Stimulated activated naive CD8-positive, alpha-beta T cell treated with anti-CD3 and anti-CD28 coated beads, Interleukin-15, Interleukin-2, amounts not matched to agents 100 U/mL and 50 U/mL, for 24 hours (primary cell): ENCODE results near the gene SHISAL1.

Experiments used
- ATAC-seq: fragments of 150-1000 bp; cut with Tn5 transposase; one replicate; pipeline ENCODE4 v1.10.0; 2021
- DNase-seq: peaks from one replicate; pipeline ENCODE4 v3.0.0; 2021

The SHISAL1 gene

DNA sequence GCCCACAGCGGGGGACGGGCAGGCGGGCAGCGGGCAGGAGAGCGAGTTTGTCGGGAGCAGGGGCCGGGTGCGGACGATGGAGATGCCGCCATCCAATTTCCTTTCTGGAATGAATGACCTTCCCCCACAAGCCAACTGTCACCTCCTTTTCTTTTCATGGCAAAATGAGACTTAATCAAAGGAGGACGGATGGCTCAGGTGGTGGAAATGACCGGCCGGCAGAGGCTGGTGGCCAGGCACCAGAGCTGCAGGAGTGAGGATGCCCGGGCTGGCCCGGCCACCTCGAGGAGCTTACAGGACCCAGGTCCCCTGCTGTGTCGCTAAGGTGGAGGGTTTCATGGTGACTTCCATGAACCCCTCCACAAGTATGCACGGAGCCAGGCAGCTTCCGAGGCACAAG, 11.7 kb downstream of the SHISAL1 start:
- no peak for ATAC-seq
- no peak for DNase-seq

- DNase-seq = no peak
- no peak for ATAC-seq
Observed at GRCh38 chr22:44299124-44299523, 13.6 kb downstream of the SHISAL1 start.

- DNase-seq = no peak
- no peak for ATAC-seq
Observed at GRCh38 chr22:44298406-44299091, 14.2 kb downstream of the SHISAL1 start.

DNA sequence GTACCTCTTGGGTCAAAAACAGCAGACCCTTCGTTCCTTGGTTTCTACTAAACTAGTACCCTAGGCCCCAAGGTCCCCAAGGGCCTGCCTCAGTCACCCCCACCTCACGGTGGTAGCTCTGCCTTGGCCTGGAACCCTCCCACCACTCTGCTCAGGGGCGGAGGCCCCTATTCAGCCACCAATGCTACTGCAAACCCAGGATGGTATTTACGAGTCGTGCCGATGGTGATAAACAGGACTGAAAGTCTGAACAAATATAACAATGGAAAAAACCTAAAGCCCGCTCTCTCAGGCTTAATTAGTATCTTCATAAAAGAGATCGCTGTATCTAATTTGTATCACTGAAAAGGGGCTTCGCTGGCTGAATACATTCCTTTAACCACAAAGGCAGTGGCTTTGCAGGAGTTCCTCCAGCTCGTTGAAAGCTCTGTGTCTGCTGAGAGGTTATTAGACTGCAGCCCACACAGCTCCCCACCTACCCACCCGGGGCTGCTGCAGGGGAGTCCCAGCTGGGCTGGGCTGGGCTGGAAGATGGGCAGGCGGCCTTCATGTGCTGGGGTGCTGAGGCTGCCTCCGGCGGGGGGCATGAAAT, 15.2 kb downstream of the SHISAL1 start:
- no peak for ATAC-seq
- no peak for DNase-seq

- DNase-seq (no peak), ATAC-seq (no peak)
Observed at GRCh38 chr22:44295406-44295805, 17.3 kb downstream of the SHISAL1 start.

- ATAC-seq (no peak), DNase-seq (no peak)
Observed at GRCh38 chr22:44293876-44294275, 18.9 kb downstream of the SHISAL1 start.

DNA sequence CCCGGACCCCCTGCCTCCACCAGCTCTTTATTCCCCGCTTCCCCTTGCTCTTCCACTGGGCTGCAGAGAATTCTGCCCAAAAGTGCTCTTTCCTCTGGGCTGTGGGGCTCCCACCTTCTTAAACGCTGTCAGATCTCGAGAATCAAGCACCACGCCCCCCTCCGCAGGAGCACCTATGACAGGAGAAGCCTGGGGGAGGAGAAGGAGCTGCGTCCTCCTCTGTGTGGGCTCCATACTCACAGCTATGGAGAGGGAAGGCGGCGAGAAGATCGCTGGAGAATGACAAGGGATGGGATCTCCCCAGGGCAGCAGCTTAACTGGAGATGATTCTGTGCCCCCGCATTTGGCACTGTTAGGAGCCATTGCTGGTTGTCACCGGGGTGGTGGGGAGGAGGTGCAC, 19.7 kb downstream of the SHISAL1 start:
- ATAC-seq = no peak

DNA sequence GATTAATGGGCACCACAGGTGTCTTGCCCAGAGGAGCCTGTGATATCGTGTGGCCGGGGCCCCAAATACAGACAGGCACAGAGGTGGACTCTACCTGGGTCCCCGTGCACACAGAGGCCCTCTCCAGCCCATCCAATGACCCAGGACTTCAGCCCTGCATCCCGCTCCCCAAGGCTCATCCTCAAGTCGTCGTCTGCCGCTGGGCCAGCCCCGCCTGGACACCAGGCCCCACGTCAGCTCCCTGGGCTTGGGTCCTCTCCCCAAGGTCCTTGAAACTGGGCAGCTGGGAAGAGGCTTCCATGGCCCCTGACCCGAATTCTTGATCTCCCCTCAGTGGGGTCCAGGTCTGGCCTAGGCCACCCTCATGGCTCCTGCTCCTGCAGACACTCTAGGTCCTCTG, 20.2 kb downstream of the SHISAL1 start:
- no peak for DNase-seq
- no peak for ATAC-seq

More for the DNA sequence above, 19.7 kb downstream of the SHISAL1 start:
- DNase-seq = no peak

DNA sequence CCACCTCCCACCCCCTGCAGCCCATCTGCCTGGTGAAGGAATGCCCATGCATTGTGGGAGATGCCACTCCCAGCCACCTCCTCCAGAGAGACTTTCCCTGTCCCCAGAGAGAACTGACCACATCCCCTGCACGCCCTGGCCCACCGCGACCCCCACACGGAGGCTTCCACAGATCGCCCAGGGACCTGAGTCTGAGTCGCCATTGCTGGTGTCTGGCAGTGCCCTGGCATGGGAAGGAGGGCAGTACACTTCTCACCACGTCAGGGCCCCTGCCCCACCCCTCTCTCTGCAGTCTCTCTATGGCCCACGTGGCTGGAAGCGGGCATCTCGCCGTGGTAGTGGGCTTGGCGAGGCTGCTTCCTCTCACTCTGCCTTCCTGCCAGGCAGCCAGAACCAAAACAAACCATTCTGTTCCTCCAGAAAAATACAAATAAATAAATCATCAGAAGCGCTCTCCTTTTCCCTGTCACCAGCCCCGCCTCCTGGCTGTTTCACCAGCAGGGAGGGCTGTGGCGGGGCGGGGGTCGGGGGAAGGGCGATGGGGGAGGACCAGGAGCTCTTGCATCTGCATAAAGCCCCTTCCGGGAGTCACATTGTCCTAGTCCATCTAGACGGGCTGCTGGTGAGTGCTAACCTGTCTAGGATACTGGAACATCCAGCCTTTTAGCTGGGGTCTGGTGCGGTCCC, 20.9 kb downstream of the SHISAL1 start:
- DNase-seq = no peak
- ATAC-seq = no peak

DNA sequence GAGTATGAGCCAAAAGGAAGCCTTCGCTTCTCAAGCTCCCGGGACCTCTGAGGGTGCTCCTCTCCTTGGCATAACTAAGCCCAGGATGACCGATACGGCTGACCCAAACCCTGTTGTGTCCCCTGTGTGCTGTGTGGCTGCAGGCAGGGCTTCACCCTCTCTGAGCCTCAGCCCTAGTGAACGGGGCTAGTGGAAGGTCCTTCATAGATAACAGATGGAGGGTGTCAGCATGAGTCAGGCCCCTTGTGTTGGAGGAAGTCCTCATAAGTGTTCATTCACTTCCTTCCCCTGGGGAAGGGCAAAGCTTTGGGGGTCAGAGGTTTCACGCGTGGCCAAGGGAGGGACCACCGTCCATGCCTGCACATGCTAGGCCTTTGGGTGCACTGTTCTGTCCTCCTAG, 21.5 kb downstream of the SHISAL1 start:
- DNase-seq = no peak
- no peak for ATAC-seq

- ATAC-seq = no peak
- no peak for DNase-seq
Observed at GRCh38 chr22:44289414-44290171, 23.2 kb downstream of the SHISAL1 start.

DNA sequence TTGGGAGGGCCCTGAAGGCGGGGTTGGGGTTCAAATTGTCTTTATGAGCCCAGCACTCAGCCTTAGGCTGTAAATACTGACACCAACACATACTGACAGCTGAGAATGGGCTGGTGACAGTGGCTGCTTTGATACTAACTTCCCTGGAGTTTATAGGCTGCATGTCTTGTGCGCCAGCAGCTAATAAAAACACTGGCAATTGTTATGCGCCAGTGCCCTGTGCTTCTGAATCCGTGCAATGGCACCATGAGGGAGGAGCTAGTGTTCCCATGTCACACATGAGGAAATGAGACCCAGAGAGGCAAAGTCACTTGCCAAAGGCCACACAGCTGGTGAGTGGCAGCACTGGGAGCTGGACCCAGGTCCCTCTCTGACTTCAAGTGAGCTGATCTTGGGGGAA, 23.8 kb downstream of the SHISAL1 start:
- no peak for ATAC-seq
- DNase-seq = no peak

DNA sequence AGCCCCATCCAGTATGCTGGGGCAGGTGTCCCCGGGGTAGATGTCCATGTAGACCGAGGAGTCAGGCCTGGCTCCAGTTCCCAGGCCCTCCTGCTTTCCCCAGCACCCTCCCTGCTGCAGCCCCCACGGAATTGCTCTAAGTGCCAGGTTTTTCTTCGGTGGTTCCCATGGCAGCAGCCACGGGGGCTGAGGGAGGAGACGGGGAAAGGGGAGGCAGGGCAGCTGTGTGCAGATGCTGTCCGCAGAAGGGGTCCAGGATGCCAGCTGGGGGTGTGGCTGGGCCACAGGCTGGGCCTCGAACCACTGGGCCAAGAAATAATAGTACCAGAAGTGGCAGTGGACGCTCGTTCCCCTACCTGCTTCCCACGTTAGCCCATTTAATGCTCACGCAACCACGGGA, 25.0 kb downstream of the SHISAL1 start:
- no peak for ATAC-seq
- DNase-seq = no peak

DNA sequence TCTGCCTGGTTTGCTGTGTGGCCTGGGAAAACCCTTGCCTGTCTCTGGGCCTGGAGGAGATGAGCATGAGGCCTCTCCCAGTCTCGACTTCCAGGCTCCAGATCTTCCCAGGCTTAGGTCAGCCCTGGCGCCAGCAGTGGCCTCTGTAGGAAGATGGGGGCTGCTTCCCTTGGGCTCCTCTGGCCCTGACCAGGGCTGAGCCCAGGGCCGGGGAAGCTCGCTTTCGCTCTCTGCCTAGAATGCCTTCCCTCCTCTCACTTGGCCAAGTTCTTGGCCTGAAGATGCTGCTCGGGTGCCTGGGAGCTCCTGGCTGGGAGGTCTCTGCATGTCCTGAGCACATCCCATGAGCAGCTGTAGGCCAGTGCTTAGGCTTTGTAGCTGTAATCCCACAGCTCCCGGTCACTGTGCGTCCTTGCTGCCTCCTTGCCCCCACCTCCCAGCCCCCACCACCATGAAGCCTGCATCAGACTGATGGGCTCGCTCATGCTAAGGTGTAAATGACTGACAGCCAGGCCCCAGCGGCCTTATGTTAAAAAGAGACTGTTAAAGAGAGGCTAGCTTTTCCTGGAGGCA, 25.5 kb downstream of the SHISAL1 start:
- ATAC-seq = no peak
- no peak for DNase-seq

DNA sequence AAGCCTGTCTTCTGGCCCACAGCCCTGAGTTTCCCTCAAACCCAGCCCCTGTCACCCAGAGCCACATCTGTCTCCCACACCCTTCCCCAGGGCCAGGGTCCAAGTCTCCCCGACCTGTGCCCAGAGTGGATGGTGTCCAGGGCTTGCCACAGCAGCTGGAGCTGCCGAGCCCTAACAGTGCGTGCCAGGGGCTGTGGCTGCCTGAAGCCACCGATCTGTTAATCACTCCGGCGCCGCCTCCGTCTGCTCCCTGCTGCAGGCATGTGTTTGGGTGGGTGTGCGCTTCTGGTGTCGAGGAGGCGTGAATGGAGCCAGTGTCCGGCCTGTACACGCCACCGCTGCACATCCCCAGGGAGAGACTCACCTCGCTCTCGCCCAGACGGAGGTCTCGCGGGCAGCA, 26.1 kb downstream of the SHISAL1 start:
- no peak for ATAC-seq

GRCh38 chr22:44284711-44285110, 28.0 kb downstream of the SHISAL1 start:
- no peak for ATAC-seq
- no peak for DNase-seq

More for the DNA sequence above, 26.1 kb downstream of the SHISAL1 start:
- DNase-seq = no peak

- no peak for DNase-seq
- no peak for ATAC-seq
Observed at GRCh38 chr22:44281768-44282637, 30.7 kb downstream of the SHISAL1 start.

GRCh38 chr22:44280665-44281188, 32.0 kb downstream of the SHISAL1 start:
- DNase-seq (no peak), ATAC-seq (no peak)

DNA sequence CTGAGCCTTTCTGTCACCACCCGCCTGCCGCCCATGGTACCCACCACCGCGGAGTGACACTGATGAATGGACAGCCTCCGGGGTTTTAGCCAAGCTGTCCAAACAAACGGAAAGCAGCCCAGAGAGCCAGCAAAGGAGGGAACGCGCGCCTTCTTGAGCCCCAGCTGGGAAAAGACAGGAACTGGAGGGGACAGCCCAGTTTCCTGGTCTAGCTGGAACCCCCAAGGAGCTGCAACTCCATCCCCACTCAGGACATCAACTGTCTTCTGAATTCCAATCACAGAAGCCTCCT, 33.7 kb downstream of the SHISAL1 start:
- no peak for ATAC-seq
- no peak for DNase-seq

DNA sequence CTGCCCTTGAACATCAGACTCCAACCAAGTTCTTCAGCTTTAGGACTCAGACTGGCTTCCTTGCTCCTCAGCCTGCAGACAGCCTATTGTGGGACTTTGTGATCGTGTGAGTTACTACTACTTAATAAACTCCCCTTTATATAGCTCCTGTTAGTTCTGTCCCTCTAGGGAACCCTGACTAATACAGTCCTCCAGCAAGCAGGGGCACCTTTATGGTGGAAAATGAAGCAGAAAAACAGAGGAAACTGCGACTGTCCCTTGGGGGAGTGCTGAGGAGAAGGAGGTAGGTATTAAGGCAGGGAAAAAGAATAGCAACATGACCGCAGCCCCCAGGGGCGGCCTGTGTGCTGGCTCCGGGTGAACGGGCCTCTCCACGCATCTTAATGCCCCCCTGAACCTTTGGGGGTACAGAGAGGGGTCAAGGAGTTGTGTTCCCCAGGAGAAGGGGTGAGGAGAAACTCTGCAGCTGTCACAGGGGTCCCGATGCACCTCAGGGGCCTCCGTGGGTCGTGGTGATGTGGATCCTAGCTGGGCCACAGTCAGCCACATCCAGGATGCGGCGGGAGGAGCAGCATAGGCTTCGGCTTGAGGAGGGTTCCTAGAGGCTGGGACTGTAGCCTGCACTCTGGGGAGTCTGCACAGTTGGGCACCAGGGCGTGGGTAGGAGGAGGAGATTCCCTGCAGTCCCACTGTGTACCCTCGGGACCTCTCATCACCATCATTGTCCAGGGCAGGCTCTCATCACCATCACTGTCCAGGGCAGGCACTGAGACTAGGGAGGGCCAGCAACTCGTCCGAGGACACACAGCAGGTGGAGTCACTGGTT, 34.3 kb downstream of the SHISAL1 start:
- ATAC-seq = no peak

More for the DNA sequence above, 34.3 kb downstream of the SHISAL1 start:
- DNase-seq = no peak
